DMS114 treated with DMSO at 0.1 percent for 48 hours (cell line): ENCODE measurements around the gene OSBPL2.

Experiments
- DNase-seq: peaks from one replicate; lab custom pipeline; 2025; ENCODE audit not compliant: unreplicated experiment; lab: John Stamatoyannopoulos, UW

The OSBPL2 gene

DNA sequence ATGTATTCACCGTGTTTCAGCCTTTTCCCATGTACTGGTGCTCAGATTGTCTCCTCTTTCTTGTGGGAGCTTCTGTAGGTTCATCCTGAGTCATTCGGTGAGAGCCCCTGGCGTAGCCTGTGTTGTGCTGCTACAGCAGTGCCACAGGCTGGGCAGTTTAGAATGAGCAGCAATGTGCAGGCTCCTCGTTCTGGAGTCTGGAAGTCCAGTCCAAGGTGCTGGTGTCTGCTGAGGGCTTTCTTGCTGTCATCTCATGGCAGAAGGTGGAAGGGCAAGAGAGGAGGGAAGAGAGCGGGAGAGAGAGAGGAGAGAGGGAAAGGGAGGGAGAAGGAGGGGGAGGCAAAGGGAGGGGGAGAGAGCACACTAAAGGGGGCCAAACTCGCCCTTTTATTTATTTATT lies 15.1 kb downstream of the OSBPL2 start:
- DNase-seq = no peak

DNA sequence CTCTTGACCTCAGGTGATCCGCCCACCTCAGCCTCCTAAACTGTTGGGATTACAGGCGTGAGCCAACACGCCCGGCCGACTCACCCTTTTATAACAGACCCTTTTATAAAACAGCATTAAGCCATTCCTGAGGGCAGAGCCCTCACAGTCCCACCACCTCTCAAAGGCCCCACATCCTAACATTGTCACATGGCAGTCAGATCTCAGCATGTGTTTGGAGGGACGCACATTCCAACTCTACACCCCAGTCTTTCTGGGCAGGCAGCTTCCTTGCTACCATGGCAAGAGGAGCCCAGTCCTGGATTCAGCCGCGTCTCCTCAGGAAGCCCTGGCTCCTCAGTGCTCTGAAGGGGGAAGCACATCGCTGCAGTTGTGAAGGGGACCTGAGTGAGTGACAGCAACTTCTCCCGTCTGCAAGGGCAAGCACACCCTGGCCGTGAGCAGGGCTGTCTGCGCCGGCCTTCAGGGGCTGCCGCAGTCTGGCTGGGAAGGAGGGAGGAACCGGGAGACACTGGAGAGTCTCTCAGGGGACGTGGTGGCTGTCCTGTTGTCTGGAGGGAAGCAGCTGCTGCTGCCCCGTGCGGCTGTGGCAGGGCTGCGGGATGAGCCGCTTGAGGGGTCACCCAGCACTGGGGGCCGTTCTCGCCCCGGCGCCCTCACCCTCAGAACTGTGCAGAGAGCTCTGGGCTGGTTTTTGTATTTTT lies 15.9 kb downstream of the OSBPL2 start:
- no peak for DNase-seq

DNA sequence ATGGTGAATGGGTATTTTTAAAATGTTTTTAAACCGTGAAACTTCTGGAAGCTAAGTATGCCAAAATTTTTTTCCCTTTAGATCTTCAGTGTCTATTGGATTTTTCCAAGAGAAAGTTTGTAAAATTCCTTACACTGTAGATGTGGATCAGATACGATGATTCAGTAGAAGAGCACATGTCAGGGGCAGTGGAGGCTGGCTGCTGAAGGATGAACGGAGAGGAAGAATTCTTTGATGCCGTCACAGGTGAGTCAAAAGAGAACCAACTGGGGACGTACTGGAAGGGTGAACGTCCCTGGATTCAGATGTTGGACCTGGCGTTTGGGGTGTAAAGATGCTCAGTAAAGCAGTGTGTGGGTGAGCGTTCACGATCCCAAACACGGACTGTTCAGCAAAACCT lies 17.7 kb downstream of the OSBPL2 start:
- no peak for DNase-seq

DNA sequence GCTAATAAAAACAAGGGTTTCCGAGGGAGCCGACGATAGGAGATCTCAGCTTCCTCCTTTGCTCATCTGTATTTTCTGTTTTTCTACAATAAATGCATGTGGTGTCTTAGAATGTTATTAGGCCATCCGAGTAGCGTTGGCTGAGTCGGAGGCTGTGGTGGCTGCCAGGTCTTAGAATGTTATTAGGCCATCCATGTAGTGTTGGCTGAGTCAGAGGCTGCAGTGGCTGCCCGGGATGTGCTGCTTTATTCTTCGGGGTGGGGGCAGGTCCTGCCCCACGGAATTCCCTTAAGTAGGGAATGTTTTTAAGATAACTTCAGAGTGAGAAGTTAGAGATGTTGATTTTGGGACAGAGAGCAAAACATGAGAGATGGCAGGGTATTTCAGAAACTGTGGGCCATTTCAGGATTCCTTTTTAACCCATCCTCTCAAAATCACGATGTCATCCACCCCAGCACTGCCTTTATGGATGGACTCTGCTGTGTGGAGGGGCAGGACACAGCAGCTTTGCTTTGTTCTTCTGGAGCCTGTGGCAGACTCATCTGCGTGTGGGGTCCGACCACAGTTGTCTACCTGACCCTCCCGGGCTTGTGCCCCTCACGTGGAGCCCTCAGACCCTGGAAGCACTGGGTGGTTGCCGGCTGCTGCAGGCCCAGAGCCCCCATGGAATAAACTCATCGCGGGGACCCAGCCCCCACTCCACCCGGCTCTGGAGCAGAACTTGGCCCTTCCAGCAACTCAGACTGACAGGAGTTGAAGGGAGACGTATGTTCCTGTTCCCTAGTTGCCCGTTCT lies 20.4 kb downstream of the OSBPL2 start:
- no peak for DNase-seq

DNA sequence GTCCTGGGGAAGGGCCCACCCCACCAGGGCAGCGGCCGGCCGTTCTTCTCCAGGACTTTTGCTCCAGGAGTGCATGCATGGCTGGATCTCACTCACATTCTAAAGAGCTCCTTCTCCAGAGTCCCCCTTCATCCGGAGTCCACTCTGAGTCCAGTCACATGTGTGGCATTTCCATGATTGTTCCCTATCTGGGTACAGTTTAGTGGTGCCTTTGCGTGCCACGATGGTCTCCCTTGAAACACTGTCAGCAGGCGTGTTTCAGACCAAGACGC lies 20.9 kb downstream of the OSBPL2 start:
- DNase-seq = no peak

DNA sequence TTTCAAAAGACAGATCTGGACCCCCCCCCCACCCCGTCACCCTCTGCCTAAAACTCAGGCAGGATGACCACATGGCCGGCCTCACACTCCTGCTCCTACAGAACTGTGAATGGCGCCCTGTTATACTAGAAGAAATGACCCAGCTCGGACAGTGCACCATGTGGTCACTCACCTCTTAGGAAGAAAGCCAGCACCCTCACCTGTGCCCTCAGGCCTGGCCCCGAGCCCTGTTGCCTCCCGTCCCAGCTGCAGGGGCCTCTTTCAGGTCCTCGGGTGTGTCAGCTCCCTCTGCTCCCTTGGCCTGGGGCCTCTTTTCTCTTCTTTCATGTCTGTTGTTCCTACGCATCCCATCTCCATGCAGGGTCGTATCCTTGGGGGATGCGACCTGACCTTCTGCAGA lies 23.7 kb downstream of the OSBPL2 start:
- DNase-seq = no peak

DNA sequence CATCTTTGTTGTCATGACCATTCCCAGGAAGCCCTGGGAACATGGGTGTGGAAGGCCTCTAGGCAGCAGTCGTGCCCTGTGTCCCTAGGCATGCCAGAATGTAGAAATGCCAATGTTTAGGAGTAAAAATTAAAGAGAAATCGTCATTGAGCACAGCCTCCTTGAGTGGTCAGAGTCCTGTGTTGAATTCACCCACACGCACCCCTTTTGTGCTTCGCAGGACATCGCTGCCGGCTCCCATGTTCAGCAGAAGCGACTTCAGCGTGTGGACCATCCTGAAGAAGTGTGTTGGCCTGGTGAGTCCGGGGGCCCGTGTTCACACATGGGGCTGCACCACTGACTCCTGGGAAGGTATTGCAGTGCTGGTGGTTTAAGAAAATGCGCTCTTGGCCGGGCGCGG lies 25.1 kb downstream of the OSBPL2 start:
- DNase-seq = no peak

DNA sequence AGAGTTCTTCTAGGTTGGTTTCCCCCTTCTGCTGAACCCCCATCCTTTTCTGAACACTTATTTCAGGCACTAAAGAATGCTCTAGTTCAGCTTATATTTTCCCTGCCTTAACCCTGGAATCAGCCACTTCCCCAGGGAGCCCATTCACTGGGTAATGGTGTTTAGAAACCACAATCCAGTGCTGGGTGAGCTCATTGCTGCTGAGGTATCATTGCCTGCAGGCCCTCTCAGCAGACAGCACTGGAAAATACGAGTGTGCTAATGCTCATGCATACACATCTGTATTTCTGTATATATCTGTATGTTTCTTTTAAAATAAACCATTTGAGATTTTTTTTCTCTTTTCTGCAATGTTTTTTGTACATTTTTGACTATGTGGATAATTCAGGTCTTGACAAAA lies 27.0 kb downstream of the OSBPL2 start:
- no peak for DNase-seq

DNA sequence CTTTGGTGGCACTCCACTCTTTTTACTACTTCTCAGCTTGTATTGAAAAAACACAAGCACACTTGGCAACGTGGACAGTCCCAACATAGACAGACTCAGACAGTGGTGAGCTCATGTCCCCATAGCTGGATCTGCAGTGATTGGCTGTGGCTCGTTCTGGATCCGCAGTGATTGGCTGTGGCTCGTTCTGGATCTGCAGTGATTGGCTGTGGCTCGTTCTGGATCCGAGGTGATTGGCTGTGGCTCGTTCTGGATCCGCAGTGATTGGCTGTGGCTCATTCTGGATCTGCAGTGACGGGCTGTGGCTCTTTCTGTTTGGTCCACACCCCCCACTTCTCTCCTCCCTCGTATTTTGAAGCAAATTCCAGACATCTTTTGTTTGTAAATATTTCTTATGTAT lies 28.0 kb downstream of the OSBPL2 start:
- no peak for DNase-seq

DNA sequence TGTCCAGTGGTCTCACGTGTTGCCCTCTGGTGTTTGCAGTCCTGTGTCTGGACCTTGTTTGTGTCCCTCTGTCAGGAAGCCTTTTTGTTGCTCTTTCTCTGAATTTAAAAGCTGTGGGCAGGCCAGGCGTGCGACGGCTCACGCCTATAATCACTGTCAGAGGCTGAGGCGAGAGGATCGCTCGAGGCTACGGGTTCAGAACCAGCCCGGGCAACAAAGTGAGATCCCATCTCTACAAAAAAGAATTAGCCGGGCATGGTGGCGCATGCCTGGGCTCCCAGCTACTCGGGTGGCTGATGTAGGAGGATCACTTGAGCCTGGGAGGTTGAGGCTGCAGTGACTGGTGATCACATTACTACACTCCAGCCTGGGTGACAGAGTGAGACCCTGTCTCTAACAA lies 28.5 kb downstream of the OSBPL2 start:
- DNase-seq = no peak

DNA sequence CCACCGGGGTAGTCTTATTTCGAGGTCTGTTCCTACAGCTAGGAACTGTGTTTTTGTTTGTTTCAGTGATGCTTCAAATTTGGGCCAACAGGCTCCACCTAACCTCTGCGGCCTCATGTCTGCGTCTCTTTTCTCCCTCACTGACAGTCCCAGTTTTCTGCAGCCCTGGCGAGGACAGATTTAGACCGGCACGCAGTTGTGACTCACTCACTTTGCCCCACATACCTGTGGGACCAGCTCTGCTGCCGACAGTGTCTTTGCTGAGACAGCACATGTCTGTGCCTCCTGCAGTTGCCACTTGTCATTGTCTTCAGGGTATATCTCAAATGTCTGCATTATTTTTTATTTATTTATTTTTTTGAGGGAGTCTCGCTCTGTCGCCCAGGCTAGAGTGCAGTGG lies 29.2 kb downstream of the OSBPL2 start:
- DNase-seq = no peak

DNA sequence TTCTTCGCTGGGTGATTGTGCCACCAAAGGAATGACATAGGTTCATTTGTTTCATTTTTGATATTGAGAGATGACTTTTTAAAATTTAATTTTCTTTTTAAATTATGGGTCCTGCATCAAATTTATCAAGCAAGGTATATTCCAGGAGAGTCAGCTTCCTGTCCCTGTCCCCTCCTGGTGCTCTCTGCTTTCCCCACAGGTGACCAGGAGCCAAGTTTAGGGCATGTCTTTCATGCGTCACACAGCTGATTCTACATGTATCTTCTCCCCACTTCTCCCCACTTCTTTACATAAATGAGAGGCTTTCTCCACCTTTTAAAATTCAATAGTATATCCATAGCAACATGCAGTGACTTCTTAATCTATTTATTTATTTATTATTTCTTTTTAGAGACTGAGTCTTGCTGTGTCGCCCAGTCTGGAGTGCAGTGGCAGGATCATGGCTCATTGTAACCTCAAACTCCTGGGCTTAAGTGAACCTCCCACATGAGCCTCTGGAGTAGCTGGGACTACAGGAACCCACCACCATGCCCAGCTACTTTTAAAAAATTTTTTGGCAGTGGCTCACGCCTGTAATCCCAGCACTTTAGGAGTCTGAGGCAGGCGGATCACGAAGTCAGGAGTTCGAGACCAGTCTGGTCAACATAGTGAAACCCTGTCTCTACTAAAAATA lies 30.0 kb downstream of the OSBPL2 start:
- no peak for DNase-seq

DNA sequence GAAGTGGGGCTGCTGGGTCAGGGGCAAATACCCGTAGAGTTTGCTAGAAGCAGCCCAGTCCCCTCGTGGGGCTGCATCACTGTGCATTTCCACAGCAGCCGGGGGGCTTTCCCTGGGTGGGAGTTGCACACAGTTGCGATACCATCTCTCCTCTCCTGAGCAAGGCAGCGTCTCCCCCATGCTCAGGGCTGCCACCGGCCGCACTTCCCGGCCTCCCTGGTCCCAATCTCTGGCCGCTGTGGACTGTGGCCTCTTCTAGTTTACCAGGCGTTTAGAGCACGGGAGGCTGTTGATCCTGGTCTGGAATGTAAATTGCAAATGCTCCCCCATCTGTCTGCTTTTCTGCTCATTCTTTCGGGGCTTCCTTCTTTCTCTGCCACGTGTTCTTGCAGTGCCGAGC lies 31.1 kb downstream of the OSBPL2 start:
- DNase-seq = no peak

DNA sequence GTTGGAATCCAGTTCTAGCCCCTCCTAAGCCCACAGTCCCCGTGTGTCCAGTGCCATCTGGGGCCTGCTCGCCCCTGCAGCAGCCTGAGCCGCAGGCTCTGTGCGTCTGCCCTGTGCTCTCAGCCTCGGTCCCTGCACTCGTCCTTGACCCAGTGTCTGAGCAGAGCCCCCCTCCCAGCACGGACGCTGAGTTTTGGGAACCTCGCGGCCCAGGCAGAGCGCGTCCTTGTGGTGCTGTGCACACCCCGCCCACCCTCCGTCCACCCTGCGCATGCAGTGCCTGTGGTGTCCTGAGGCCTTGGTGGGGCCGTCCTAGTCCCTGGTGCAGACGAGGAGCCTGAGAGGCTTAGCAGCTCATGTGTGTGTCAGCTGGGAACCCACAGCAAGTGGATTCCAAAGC lies 31.6 kb downstream of the OSBPL2 start:
- DNase-seq = no peak

DNA sequence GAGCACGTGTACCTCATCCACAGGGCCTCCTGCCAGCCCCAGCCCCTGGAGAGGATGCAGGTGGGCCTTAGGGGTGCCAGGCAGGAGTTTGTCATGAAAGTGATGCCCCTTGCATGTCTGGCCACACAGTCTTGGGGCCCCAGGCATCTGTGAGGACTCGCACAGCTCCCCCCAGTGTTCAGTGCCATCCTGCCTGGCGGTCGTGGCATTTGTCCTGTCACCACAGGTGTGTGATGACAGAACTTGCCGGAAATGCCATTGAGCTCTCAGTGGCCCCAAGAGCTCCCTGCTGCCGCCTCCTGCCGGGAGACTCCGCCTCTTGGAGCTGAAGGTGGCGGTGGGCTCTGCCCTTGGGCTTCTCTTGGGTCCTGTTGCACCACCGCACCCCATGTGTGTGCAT lies 33.9 kb downstream of the OSBPL2 start:
- DNase-seq = no peak

DNA sequence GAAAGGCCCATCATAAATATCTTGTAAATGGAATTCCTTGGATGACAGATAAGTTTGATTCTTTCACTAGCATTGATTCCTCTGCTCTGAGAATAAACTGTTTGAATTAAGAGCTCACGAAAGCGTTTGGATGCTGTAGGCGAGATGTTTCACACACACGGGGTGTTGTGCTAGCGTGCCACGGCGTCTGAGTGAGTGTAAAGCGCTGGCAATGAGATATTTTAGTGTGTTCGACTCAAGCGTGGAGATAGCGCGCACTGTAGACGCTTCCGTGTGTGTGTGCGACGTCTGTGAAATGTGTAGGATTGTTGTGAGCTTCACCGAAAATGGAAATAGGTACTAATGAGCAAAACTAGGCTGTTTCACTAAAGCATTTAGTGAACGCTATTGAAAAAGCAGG lies 35.1 kb downstream of the OSBPL2 start:
- no peak for DNase-seq

DNA sequence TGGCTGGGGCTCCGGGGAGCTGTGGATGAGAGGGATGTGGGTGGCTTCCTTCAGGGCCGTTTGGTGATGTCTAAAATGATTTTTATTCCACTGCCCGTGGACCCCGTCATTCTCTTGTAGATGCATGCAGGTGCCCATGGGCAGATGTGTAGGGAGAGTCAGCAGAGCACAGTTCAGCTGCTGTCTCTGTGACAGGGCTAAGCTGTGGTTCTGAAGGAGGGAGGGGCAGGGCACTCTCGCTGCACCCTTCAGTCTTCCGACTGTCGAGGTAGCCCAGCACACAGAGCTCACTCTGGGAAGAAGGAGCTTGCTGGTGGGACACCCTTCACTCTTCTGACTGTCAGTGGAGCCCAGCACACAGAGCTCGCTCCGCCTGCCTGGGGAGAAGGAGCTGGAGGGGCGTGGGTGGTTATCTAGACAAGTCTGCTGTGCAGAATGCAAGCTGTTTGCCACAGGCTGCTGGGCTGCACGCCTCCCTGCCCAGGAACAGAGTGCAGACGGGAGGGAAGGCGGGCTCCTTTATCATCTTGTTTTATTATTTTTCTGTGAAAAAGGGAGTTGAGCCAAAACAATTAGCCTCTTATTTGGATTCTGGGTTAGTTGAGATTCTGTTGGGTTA lies 36.1 kb downstream of the OSBPL2 start:
- no peak for DNase-seq

DNA sequence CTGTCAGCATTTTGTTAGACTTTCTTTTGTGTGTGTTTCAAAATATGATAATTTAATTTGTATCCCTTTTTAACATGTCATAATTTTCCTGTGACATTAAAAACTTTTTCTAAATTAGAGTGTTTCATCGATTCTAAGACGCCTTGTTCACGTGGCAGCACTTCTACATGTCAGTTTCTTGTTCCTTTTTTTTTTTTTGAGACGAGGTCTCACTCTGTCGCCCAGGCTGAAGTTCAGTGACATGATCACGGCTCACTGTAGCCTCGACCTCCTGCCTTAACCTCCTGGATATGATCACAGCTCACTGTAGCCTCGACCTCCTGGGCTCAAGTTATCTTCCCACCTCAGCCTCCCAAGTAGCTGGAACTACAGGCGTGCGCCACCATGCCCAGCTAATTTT lies 36.9 kb downstream of the OSBPL2 start:
- no peak for DNase-seq

DNA sequence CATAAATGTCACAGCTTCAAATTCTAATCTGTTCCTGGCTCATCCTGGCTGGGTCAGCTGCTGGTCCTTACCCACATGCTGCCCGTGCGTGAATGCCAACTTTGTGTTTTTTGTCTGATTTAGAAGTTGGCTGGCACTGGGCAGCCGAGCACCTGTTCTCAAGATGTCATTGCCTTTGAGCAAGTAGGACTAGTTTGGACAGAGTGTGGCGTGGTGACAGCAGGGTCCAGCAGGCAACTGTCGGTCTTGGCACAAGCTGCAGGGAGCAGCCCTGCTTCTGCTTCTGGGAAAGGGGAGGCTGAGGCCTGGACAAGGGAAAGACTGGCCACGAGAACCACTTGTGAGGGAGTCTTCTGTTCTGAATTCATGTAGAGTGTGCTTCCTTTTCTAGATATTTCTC lies 38.1 kb downstream of the OSBPL2 start:
- no peak for DNase-seq

DNA sequence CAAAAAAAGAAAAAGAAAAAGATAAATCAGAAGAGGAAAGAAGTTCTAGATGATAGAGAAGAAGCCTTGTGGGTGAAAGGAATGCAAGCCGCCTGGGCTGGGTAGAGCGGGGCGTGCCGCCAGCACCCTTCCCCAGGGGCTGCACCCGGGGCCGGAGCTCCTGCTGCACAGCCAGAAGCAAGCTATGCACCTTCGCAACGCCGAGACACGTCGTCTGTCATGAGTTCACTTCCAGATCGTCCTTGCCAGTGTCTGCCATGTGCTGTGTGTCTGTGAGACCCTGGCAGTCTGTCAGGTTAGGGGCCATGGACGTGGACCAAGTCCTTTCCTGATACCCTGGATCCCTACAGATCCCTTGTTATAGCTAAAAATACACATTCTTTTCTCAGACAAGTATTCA lies 38.9 kb downstream of the OSBPL2 start:
- DNase-seq = no peak

DNA sequence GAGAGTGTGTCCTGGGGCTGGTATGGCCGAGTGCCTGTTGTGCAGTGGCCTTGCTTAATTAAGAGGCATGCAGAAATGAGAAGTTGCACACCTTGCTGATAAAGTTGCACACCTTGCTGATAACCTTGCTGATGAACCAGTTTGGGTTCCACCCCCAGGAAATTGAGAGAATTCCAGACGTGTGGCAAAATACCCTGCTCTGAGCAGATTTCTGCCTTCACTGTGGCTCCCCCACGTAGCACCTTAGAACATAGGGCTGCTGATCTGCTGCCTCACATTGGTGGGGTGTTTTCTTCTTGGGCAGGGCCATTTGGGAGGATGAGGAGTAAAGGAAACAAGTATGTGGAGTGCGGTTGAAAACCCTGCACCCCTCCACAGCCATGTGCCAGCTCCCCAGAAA lies 42.0 kb downstream of the OSBPL2 start:
- DNase-seq = no peak
